PC-3 (cell line): ENCODE data around the gene TLN1. TPM values are rescaled to one million over a fixed set of nuclear protein-coding genes. Genes with fewer than 3 reads are reported as not detected.

Experiments
- ATAC-seq: fragments of 200-7000 bp; cut with Tn5 transposase; 2 replicates; pipeline ENCODE4 v1.9.1; 2020; ENCODE audit warnings: mild to moderate bottlenecking, moderate library complexity
- BruUV-seq: library from RNA; stranded (reverse); fragments of 400-500 nt; replicated peaks from 2 replicates; lab custom pipeline; 2021; lab: Mats Ljungman, UMichigan
- CTCF ChIA-PET: fragments of 300-600 bp; sonication (Branson Sonifier 250); formaldehyde crosslinking; loops from one replicate; lab custom pipeline; 2022; ENCODE audit warnings: antibody characterized with exemption; lab: Charles Lee
- POLR2A ChIA-PET: fragments of 300-600 bp; sonication (Branson Sonifier 250); formaldehyde crosslinking; loops from one replicate; lab custom pipeline; 2022; ENCODE audit warnings: antibody characterized with exemption; ENCODE audit not compliant: unreplicated experiment; lab: Charles Lee
- DNase-seq: peaks from one replicate; pipeline ENCODE4 v3.0.0-alpha.2; 2015
- H2AFZ ChIP-seq: fragments of 300-600 bp; sonication (generic); 2 replicates; pipeline ENCODE4 v1.6.0; 2016; ENCODE audit warnings: antibody characterized with exemption, low read length
- H3F3A ChIP-seq: fragments of 300-600 bp; sonication (generic); one replicate; pipeline ENCODE4 v1.6.0; 2017; ENCODE audit warnings: antibody characterized with exemption, low read length, control low read depth, mild to moderate bottlenecking; ENCODE audit not compliant: unreplicated experiment
- H3K27ac ChIP-seq: fragments of 300-600 bp; sonication (generic); 2 replicates; pipeline ENCODE4 v1.5.1; 2016; ENCODE audit warnings: mild to moderate bottlenecking, low read length
- H3K27me3 ChIP-seq: fragments of 300-600 bp; sonication (generic); 2 replicates; pipeline ENCODE4 v1.6.1; 2016; ENCODE audit warnings: low read length, mixed read lengths
- H3K36me3 ChIP-seq: fragments of 300-600 bp; sonication (generic); 2 replicates; pipeline ENCODE4 v1.6.1; 2016; ENCODE audit warnings: low read depth, mixed run types, low read length, mixed read lengths
- H3K4me1 ChIP-seq: fragments of 300-600 bp; sonication (generic); 2 replicates; pipeline ENCODE4 v1.5.1; 2016; ENCODE audit warnings: low read length; ENCODE audit not compliant: insufficient read depth
- H3K4me2 ChIP-seq: fragments of 300-600 bp; sonication (generic); 2 replicates; pipeline ENCODE4 v1.6.0; 2016; ENCODE audit warnings: low read length
- H3K4me3 ChIP-seq: fragments of 300-600 bp; sonication (generic); 2 replicates; pipeline ENCODE4 v1.5.1; 2016; ENCODE audit warnings: mild to moderate bottlenecking, low read length, mixed read lengths
- H3K79me2 ChIP-seq: fragments of 300-600 bp; sonication (generic); 2 replicates; pipeline ENCODE4 v1.6.1; 2017; ENCODE audit warnings: low read length, mixed read lengths
- H3K9ac ChIP-seq: fragments of 300-600 bp; sonication (generic); 2 replicates; pipeline ENCODE4 v1.6.0; 2016; ENCODE audit warnings: mild to moderate bottlenecking, low read length
- H3K9me2 ChIP-seq: fragments of 300-600 bp; sonication (generic); replicated peaks from 2 replicates; pipeline ENCODE4 v1.6.1; 2016; ENCODE audit warnings: mixed run types, low read length, mixed read lengths
- H3K9me3 ChIP-seq: fragments of 300-600 bp; sonication (generic); 2 replicates; pipeline ENCODE4 v1.6.1; 2016; ENCODE audit warnings: low read length, mixed read lengths
- H4K20me1 ChIP-seq: fragments of 300-600 bp; sonication (generic); 2 replicates; pipeline ENCODE4 v1.6.1; 2016; ENCODE audit warnings: low read length, mixed read lengths
- EZH2 ChIP-seq: fragments of 300-600 bp; sonication (generic); IDR thresholded peaks from one replicate; pipeline ENCODE4 v1.6.1; 2017; ENCODE audit warnings: antibody characterized with exemption, mild to moderate bottlenecking, low read length; ENCODE audit not compliant: unreplicated experiment
- EZH2phosphoT487 ChIP-seq: fragments of 300-600 bp; sonication (generic); IDR thresholded peaks from 2 replicates; pipeline ENCODE4 v1.6.1; 2018; ENCODE audit warnings: mild to moderate bottlenecking, antibody characterized with exemption, low read length, borderline replicate concordance
- intact Hi-C: fragments of 100-400 bp; cut with micrococcal nuclease; formaldehyde crosslinking; loops from 2 replicates; pipeline ENCODE4 v1.9.0; 2023
- total RNA-seq: library from RNA; depleted of rRNA; stranded (reverse); fragments of >200 nt; gene quantifications from 2 replicates; pipeline ENCODE4 v1.2.3, GENCODE V29; 2014
- TF ChIP-seq, protein P1 (sequence below): fragments of 300-600 bp; sonication (generic); conservative IDR thresholded peaks from 2 replicates; pipeline ENCODE4 v1.5.1; 2017; ENCODE audit warnings: antibody characterized with exemption, low read depth, mild to moderate bottlenecking, low read length

TLN1 gene
- total RNA-seq, 1 experiment from 2014 or later = 118 TPM

DNA sequence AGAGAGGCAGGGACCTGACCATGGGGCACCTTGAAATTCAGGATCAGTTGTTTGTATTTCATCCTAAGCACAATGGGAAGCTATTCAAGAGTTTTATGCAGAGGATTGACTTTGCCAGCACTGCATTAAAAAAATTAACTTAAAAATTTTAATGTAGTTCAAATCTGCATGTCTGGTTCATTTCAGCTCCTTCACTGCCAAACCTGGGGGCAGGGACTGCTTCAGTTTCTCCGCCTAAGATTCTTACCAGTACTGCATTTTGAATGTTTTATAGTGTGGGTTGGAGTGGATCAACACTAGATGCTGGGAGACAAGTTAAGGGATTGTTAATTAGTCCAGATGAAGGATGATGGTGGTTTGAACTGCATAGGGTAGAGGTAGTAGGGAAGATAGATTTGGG, 37.8 kb upstream of the TLN1 start:
- CTCF ChIA-PET = no interaction called here

GRCh38 chr9:35767458-35767857, 35.5 kb upstream of the TLN1 start:
- no TSS peak for BruUV-seq

More for the DNA sequence above, 37.8 kb upstream of the TLN1 start:
- intact Hi-C loops = loop anchor here (10.0 kb wide), 1 partner anchor 55 kb away; the partner anchor contains the start of genes FAM221B and TMEM8B
- peaks cover 33% of the 10 kb centered on the region for H3K4me1 ChIP-seq
- peaks cover 5% of the 10 kb centered on the region for H3F3A ChIP-seq
- no peak overlapping the region for H2AFZ ChIP-seq
- no peaks in the 10 kb centered on the region for H3K9me2 ChIP-seq
- no peak overlapping the region for H3K27ac ChIP-seq
- H3K79me2 ChIP-seq = no peaks in the 10 kb centered on the region
- ATAC-seq (no peak), DNase-seq (no peak)
- no peaks in the 10 kb centered on the region for H3K36me3 ChIP-seq
- POLR2A ChIA-PET = no interaction called here
- H3K4me2 ChIP-seq = no peak overlapping the region
- no peak overlapping the region for H3K9ac ChIP-seq
- TF ChIP-seq EZH2 (no peak), EZH2phosphoT487 (no peak)
- TF ChIP-seq, protein P1, sequence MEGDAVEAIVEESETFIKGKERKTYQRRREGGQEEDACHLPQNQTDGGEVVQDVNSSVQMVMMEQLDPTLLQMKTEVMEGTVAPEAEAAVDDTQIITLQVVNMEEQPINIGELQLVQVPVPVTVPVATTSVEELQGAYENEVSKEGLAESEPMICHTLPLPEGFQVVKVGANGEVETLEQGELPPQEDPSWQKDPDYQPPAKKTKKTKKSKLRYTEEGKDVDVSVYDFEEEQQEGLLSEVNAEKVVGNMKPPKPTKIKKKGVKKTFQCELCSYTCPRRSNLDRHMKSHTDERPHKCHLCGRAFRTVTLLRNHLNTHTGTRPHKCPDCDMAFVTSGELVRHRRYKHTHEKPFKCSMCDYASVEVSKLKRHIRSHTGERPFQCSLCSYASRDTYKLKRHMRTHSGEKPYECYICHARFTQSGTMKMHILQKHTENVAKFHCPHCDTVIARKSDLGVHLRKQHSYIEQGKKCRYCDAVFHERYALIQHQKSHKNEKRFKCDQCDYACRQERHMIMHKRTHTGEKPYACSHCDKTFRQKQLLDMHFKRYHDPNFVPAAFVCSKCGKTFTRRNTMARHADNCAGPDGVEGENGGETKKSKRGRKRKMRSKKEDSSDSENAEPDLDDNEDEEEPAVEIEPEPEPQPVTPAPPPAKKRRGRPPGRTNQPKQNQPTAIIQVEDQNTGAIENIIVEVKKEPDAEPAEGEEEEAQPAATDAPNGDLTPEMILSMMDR = no peak
- BruUV-seq = no TSS peak
- H3K9me3 ChIP-seq = no peaks in the 10 kb centered on the region
- no peaks in the 10 kb centered on the region for H3K27me3 ChIP-seq
- H3K4me3 ChIP-seq = no peak overlapping the region
- H4K20me1 ChIP-seq = no peaks in the 10 kb centered on the region

DNA sequence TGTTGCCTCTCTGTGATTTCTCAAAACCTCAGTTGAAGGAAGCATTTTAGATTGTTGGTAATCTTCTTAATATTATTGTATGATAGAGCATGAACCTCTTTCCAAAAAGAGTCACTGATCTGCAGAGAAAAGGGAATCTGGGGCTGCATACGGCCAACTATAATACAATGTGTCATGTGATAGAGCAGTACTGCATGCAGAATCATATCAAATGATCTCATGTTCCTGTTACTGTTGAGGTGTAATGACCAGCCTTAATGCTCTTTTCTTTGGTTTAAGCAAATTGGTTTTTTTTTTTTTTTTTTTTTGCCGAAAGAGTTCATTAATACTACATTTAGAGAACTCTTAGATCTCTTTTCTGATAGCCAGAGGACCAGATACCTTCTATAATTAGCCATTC, 35.0 kb upstream of the TLN1 start:
- no TSS peak for BruUV-seq
- no peak for TF ChIP-seq EZH2
- TF ChIP-seq, protein P1 = no peak
- TF ChIP-seq EZH2phosphoT487 = no peak
- intact Hi-C loops = no loop called here
- Histone ChIP-seq H3K36me3 (no peaks in the 10 kb centered on the region), H3K9me2 (no peaks in the 10 kb centered on the region), H4K20me1 (no peaks in the 10 kb centered on the region), H3K4me1 (peaks cover 23% of the 10 kb centered on the region), H3K27ac (no peak overlapping the region), H2AFZ (no peak overlapping the region), H3K79me2 (no peaks in the 10 kb centered on the region), H3K4me3 (no peak overlapping the region), H3K9me3 (no peaks in the 10 kb centered on the region), H3K4me2 (no peak overlapping the region), H3K9ac (no peak overlapping the region), H3F3A (peaks cover 5% of the 10 kb centered on the region), H3K27me3 (no peaks in the 10 kb centered on the region)
- CTCF ChIA-PET = no interaction called here
- POLR2A ChIA-PET = no interaction called here
- DNase-seq (no peak), ATAC-seq (no peak)

More at GRCh38 chr9:35767458-35767857, 35.5 kb upstream of the TLN1 start:
- H3K36me3 ChIP-seq = no peaks in the 10 kb centered on the region
- peaks cover 5% of the 10 kb centered on the region for H3F3A ChIP-seq
- no peak overlapping the region for H3K9ac ChIP-seq
- no peak overlapping the region for H2AFZ ChIP-seq
- H3K4me1 ChIP-seq = peaks cover 27% of the 10 kb centered on the region
- POLR2A ChIA-PET = no interaction called here
- H3K4me2 ChIP-seq = no peak overlapping the region
- TF ChIP-seq EZH2phosphoT487 (no peak), EZH2 (no peak)
- TF ChIP-seq, protein P1 = no peak
- intact Hi-C loops = no loop called here
- H4K20me1 ChIP-seq = no peaks in the 10 kb centered on the region
- H3K9me2 ChIP-seq = no peaks in the 10 kb centered on the region
- ATAC-seq = no peak
- H3K4me3 ChIP-seq = no peak overlapping the region
- no peaks in the 10 kb centered on the region for H3K79me2 ChIP-seq
- H3K27me3 ChIP-seq = no peaks in the 10 kb centered on the region
- CTCF ChIA-PET = interaction anchor here (0.7 kb wide), 1 partner anchor 21 kb away, joined by 3 read pairs; no protein-coding TSS in a partner anchor
- no peak overlapping the region for H3K27ac ChIP-seq
- no peak for DNase-seq
- H3K9me3 ChIP-seq = no peaks in the 10 kb centered on the region
